Right lung (tissue), 5 donors: ENCODE results near the gene SMARCAL1. TPM values are rescaled to one million over a fixed set of nuclear protein-coding genes. Genes with fewer than 3 reads are reported as not detected.

Source experiments
- DNase-seq, 2 donors: peaks; one replicate each; pipeline ENCODE4 v3.0.0-alpha.2; 2013
- polyA plus RNA-seq, 5 donors: library from polyadenylated mRNA; unstranded; fragments of 120-200 nt; gene quantifications; one replicate each; pipeline versions ENCODE4 v1.2.1 to v1.2.3, GENCODE V29; 2013; ENCODE audit warnings: inconsistent platforms in 1 of 5, low replicate concordance in 1 of 5; ENCODE audit not compliant: insufficient read length in 5 of 5, insufficient read depth in 1 of 5

Gene SMARCAL1
- polyA plus RNA-seq, 5 donors = 29.2 to 32.7 (median 31.1) TPM

DNA sequence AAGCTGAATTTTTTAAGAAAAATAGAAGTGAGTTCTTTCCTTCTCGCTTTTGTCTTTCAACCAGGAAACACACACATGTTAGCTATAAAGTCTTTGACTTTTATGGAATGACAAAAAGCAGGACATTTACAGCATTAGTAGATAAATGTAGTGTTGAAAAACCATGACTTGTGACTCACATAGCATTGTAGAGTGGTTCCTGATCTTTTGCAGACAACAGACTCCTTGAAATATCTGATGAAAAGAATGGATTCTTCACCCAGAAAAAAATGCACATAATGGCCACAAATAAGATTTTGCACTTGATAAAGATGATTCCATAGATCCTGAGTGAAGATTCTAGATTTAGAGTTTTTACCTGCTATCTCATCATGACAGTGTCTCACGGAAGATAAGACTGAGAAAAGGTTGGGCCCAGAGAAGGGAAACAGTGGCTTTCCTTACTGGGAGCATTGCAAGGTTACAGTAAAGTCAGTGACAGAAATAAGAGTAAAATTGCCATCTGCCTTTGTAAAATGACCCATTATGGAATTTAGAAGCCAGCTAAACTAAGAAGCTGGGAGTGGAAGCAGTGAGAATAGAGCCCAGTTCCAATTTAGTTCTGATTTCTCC, 14.0 kb downstream of the SMARCAL1 start:
- no peak for DNase-seq

DNA sequence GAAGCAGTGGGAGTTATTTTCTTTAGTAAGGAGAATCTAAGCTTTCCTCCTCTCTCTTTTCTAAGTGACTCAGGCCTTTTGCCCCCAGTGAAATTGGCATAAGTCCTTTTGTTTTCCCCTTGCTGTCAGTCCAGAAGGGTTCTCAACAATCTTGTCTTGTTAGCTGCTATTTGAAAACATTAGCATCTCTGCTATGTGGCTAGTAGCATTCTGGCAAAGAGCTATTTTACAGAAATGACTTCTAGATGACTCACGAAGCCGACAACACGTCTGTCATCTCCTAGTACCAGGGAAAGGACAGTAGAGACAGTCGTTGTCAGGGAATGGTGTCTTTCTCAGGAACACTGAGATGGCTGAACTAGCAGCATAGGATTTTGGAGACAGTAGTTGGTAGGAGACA, 14.7 kb downstream of the SMARCAL1 start:
- no peak for DNase-seq

DNA sequence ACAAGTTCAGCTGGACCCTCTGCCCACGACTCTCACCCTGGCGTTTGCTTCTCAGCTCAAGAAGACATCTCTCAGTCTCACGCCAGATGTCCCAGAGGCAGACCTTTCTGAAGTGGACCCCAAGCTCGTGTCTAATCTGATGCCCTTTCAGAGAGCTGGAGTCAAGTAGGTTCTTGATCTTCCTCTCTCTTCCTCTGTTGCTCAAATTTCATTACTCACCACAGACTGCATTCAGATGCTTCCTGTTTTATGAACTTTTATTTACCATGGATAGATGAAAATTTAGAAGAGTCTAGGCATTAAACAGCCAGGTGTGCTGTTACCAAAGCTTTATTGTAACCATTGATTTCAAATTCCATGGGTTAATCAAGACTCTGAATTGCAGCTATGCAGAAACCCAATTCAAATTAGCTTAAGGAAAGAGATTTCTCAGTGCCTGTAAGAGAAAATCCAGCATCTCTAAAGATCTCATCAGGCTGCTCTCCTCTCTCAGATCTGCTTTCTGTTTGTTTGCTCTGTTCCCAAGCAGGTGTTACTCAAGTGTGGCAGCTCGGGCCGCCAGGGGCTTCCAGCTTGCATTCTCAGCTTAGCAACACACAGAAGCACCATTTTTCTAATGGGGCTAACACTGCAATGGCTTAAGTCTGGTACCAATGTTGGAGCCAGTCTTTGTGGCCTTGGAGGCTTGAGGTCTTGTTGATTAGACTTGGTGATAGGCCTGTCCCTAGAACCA, 16.5 kb downstream of the SMARCAL1 start:
- DNase-seq = no peak

DNA sequence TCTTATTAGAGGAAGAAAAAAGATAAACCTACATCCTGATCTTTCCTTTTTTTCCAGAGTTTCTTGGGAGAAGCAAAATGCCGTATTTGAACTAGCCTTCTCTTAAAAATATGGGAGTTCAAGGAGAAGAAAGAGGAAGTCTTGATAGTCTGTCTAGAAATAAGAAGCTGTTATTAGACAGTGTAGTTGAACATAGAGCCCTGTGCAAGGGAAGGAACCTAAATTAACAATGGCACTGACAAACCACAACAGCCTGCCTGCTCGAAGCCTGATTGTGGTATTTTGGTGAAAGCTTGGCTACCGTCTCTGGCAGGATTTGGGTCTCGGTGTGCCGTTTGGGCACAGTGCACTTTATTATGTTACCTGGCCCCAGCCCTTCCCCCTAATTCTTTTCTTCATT, 17.1 kb downstream of the SMARCAL1 start:
- DNase-seq = no peak

DNA sequence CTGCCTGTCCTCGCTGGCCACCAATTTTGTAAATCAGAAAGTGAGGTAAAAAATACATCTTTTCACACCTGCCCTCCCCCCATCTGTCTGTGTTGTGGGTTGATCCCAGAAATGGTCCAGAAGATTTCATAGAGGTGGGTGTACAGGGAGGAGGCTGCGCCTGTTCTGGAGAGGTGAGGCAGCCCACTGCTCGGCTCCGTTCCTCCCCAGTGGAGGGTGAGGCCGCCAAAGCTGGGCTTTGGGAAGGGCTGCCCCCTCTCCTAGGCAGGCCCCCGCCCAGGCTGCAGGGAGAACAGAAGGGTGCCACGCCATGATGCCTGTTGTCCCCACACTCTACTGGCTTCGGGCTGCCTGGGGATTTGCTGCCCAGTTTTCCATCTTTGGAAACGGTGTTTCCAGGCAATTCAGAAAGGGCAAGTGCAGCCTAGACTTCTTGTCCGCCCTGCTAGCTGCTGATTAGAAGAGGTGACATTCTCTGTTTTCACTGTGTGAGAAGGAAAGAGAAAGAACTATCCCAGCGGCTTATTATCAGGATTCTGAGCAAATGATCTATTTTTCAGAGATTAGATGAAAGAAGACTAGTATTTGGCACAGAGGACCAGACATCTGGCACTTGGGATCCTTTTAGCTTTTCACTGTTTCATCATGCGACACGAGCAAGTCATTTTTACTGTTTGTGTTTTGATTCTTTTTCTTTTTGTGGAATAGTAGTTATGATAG, 18.7 kb downstream of the SMARCAL1 start:
- DNase-seq = no peak

DNA sequence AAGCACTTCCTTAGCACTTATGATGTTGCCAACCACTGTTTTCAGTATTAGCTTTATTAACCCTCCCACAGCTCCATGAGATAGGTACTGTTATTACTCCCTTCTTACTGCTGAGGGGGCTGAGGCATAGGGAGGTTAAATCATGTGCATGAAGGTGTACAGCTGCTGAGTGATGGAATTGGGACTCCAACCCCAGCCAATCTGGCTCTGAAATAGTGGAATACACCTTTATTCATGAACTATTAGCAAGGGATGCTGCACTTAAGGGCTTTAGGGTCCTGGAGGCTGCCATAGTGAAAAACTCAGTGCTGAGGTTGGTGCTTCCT, 19.2 kb downstream of the SMARCAL1 start:
- no peak for DNase-seq

DNA sequence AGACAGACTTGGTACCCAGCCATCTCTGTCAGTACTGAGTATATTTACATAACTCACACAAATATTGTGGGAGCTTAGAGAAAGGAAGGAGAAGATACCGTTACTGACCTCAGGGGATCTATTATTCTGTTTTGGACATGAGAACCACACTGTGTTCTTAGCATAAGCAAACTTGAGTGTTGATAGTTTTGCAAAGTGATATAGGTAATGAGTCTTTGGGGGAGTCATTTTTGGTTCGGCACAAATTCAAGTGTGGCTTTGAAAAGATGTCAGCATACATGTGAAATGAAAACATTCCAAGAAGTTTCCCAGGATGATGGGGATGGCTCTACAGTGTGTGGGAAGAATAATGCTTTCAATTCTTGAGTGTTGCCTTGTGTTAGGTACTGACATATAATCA, 24.1 kb downstream of the SMARCAL1 start:
- DNase-seq = no peak

DNA sequence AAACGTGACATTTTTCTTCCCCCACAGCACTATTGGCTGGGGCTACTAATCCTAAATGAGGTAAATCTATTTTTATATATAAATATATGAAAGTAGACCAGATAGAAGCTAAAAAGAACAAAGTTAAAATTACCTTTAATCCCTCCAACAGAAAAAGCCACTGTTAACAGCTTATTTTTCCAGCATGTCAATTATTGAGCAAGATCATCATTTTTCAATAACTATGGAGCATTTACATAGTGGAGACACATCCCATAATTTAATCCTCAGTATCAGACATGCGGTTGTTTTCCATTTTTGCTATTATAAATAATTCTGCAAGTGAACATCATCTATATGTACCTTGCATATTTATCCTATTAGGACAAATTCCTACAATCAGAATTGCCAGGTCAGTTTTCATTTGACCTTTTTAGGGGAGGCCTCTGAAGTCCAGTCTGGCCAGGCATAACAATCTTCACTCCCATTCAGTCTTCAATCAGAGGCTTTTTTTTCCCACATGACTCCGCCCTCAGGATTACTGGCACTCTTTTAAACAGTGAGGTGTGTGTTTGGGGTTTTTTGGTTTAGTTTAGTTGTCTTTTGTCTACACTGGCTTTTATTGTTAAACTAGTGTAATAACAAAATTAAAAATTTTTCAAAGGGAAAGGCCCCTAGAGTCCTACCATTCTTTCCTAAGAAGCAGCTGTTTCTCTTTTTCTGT, 29.2 kb downstream of the SMARCAL1 start:
- no peak for DNase-seq

DNA sequence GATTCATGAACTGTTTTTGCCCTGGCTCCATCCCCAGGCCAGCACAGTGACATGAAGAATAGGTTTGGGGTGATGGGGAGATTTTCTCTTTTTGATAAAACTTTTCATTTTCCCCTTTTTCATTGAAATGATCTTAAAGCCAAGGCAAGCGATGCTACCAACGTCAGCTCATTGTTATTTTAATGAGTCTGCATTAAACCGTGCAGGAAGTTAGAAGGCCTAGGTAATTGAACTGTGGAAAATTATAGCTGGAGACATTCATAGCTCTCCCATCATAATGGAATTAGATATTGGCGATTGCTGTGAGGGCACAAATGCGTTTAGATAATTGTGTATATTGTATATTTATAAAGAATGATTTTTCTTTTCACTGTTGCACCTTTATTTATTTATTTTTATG, 33.2 kb downstream of the SMARCAL1 start:
- no peak for DNase-seq

DNA sequence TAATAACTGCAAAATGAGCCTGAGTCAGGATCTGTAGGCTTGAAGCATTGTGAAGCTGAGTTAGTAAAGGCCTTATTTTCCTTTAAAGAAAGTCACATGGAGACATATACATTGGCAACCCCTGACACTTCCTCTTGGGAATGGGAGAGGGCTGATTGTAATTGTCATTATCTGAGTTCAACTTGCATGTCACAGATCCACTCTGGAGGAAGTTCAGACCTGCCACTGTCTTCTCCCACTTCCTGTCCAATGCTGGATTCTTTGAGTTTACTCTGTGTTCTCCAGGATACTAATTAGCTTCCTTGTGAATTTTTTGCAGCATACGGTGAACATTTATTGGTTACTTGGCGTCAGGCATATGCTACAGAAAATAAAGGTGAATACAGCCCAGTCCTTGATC, 34.1 kb downstream of the SMARCAL1 start:
- no peak for DNase-seq

DNA sequence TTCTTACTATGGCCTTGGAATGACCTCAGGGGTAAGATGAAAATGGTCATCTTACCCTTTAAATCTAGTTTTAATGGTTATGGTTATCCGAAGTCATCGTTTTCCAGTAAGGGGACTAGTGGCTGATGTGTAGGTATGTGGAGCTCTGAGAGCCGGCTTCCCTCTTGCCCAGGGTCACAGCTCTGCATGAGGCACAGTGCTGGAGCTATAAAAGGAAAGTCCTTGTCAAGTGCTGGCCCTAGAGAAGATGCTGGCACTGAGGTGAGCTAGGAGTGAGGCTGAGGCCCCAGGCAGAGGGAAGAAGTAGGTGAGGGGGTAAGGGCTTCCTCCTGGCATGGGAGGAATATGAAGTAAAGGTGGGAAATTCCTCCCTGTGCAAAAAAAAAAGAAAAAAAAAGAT, 35.0 kb downstream of the SMARCAL1 start:
- no peak for DNase-seq

DNA sequence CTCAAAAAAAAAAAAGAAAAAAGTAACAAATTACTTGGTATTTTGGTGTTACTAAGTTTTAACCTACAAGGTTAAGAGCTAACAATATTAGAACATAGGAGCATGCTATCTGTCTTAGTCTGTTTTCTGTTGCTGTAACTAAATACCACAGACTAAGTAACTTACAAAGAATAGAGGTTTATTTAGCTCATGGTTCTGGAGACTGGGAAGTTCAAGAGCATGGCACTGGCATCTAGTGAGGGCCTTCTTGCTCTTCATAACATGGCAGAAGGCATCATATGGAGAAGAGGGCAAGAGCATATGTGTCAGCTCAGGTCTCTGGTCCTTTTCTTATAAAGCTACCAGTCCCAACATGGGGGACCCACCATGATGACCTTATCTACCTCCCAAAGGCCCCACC, 36.5 kb downstream of the SMARCAL1 start:
- no peak for DNase-seq

DNA sequence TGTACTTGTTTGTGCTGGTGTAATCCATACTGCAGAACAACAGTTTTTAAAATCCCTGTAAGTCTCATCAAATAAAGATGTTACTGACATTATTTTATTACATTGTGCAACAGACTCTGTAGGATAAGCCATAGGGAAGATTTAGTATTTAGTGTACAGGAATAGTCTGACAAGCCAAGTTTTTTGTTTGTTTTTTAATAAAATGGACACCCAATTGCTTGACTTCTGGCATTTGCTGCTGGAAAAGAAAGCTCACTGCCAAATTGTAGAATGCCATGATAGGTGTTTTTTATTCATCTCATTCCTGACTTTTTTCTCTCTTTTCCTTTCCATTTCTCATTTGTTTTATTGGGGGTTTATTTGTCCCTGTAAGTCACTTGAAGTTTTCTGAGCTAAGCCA, 38.1 kb downstream of the SMARCAL1 start:
- no peak for DNase-seq

DNA sequence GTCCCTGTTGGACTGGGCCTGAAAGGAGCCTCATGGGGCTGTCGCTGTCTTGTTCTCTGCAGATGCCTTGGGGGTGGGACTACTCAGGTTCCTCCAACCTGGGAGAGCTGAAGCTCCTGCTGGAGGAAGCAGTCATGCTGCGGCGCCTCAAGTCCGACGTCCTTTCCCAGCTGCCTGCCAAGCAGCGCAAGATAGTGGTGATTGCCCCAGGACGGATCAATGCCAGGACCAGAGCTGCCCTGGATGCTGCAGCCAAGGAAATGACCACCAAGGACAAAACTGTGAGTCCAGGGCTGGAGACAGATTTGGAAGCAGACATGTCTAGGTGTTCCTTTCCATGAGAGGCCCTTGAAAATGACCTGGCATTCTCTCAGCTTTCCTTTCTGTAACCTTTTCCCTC, 38.5 kb downstream of the SMARCAL1 start:
- DNase-seq = no peak

DNA sequence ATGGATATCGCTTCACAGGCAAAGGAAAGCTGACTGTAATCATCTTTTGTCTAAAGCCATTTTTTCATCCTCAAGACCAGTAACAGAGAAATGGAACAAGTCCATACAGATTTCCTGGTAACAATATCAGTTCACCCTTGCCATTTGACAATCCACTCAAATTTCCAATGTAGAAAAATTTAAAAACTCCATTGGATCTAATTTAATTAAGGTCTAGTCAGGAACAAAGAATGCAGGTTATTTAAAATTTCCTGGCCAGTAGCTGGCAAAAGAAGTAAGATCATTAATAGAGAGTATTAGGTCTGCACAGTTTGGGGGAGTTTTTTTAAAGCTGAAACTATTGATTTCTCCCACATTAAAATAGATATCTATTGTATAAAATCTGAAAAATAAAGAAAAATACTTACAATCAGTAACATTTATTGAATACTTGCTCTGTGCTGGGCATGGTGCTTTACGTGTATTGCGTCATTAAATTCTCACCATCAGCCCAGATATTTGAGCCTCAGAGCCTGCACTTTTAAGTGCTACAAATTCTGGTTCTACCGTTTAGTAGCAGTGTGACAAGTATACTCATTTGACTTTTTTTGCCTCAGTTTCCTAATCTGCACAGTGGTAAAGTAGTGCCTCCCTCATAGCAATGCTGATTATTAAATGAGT, 41.8 kb downstream of the SMARCAL1 start:
- DNase-seq = no peak

DNA sequence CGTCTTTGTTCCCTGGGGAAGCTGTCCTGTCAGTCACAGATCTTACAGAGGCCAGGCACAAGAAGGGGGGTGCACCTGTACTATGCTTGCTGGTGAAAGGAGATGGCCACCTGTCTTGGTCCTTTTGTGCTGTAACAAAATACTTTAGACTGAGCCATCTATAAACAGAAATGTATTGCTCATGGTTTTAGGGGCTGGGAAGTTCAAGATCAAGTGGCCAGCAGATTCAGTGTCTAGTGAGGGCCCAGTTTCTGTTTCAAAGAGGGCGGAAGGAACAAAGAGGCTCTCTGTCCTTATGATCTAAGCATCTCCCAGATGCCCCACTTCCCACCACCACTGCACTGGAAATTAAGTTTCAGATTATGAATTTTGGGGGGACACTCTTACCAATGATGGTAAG, 50.9 kb downstream of the SMARCAL1 start:
- DNase-seq = no peak

DNA sequence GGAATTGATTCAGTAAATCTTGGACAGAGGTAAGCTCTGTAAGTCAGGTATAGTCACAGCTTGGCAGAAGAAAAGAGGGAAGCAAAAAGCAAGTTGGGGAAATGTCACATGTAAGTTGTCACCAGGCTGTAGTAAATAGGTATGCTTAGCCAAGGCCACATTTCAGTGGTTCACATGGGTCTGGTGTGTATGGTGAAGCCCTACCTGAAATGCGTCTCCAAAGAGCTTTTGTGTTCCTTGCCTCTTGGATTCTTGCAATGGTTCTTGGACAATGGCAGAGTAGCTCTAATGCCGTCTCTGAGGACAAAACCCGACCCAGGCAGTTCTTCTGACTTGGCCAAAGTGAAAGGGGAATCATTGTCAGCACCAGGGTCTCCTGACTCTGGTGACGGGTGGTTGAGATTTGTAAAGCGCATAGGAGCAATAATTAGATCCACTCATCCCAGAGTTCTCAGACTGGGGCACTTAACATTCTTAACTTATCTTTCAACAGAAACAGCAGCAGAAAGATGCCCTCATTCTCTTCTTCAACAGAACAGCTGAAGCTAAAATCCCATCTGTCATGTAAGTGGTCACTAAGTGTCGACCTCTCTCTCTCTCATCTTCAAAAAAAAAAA, 51.9 kb downstream of the SMARCAL1 start:
- DNase-seq = no peak

DNA sequence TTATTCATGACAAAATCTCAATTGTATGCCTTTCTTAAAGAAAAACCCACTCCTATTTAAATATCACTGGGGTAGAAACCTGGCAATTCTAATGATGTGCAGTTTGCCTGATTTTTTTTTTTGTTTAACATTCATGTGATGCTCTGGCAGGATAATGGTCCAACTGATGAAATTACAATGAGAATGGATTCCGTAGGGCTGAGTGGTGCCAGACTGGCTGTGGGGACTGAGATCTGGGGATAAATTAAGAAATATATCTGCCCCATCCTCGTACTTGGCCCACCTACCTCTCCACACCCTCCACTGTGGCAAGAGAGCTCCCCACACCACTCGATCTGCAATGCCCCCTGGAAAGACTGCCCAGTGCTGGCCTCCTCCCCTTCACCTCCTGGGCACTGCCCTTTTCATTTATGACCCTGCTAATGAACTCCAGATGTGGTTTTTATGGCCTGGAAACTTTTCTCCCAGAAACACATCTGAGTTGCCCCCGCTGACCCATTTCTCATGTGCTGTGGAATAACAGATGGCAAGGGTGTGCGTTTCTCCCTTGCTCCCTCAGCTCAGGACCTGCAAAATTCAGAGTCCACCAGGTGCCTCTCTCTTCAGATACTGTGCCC, 53.4 kb downstream of the SMARCAL1 start:
- DNase-seq = no peak

DNA sequence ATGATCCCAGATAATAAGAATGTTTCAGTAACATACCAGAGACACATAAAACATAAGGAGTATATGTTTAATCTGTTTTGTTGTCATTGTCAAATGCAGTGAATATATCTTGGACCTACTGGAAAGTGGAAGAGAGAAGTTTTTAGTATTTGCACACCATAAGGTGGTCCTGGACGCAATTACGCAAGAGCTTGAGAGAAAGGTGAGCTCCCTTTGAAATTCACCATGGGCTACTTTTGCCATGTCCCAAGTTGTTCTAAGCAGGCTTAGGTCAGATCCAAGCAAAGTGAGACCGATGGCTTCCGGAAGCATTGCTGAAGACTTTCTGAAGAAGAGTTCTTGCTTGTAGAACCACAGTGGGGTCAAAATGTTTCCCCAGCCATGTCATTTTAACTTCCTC, 55.6 kb downstream of the SMARCAL1 start:
- DNase-seq = no peak

DNA sequence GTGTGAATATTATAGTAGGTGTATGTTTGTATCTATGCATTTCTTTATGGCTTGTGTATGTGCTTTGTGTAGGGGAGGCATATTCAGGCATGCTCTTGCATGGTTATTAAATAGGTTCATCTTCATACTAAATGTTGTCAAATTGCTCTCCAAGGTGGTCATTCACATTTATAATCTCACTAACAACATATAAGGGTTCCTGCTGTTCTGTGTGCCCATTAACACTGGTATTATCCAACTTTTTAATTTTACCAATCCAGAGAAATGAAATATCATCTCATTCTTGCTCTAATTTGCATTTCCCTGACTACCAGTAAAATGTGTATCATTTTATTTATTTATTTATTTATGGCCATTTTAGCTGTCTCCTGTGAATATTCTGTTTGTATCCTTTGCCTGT, 57.4 kb downstream of the SMARCAL1 start:
- no peak for DNase-seq

DNA sequence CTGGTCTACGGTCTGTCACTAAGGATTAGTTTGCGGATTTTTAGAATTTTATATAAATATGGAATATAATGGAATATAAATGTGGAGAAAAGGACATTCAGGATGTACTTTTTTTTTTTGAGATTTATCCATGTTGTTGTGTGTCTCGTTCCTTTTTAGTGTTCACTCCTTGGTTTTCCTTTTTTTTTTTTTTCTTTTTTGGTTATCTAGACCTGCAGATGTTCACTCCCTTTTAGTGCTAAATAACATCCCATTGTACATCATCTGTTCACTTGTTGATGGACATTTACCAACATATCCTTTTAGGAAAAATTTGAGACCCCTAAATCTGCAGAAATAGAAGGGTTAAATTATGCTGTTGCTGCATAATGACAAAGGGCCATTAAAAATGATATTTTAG, 60.9 kb downstream of the SMARCAL1 start:
- DNase-seq = no peak
